Mucosa of descending colon (tissue), 3 donors: ENCODE results near the gene TCF7L2. TPM values are rescaled to one million over a fixed set of nuclear protein-coding genes. Genes with fewer than 3 reads are reported as not detected.

Experiments used
- ATAC-seq: fragments of 200-7000 bp; cut with Tn5 transposase; one replicate; pipeline ENCODE4 v1.9.1; 2020; ENCODE audit warnings: mild to moderate bottlenecking, moderate library complexity
- DNase-seq, 3 donors: peaks; one replicate each; pipeline ENCODE4 v3.0.0-alpha.2; 2020
- H3K36me3 ChIP-seq: fragments of 200-600 bp; one replicate; pipeline ENCODE4 v1.8.0; 2021; ENCODE audit warnings: low read depth, mild to moderate bottlenecking
- H3K4me1 ChIP-seq: fragments of 200-600 bp; one replicate; pipeline ENCODE4 v1.8.0; 2021; ENCODE audit warnings: low read depth, mild to moderate bottlenecking
- H3K4me3 ChIP-seq: fragments of 200-600 bp; one replicate; pipeline ENCODE4 v1.8.0; 2021; ENCODE audit warnings: mild to moderate bottlenecking
- H3K9me3 ChIP-seq: fragments of 200-600 bp; one replicate; pipeline ENCODE4 v1.8.0; 2021; ENCODE audit warnings: mild to moderate bottlenecking
- CTCF ChIP-seq: fragments of 200-600 bp; IDR thresholded peaks from one replicate; pipeline ENCODE4 v1.8.0; 2022; ENCODE audit warnings: antibody characterized with exemption, mild to moderate bottlenecking
- intact Hi-C, 2 donors: fragments of 100-400 bp; cut with DNase I in 1 of 2; cut with micrococcal nuclease in 1 of 2; formaldehyde crosslinking; loops; one replicate each; pipeline versions ENCODE4 v1.11.0 to v1.11.1; 2022; cut with DNase I, micrococcal nuclease
- total RNA-seq, 3 donors: library from RNA; stranded (reverse); fragmentation: NEBNext Ultra II Directional in 2 of 3; extraction: Animal tissue kit (Norgen Biotek cat#: 25700) in 2 of 3; gene quantifications; one replicate each; pipeline versions ENCODE4 v1.2.1 to v1.2.4, GENCODE V29; 2021 to 2023
- donor health status: DM: no; HTN: no; CAD: no; lungs with moderate emphysema.
- donor health status: DM: no; HTN: no; CAD: no.
- donor health status: DM: no; HTN: yes; CAD: no.

The TCF7L2 gene
- total RNA-seq, 3 donors from 2014 or later, result 99.6 to 182 (median 102) TPM

GRCh38 chr10:113187063-113187777 is 237.2 kb downstream of the TCF7L2 start:
- TF ChIP-seq CTCF, result no peak
- H3K9me3 ChIP-seq, result no peaks in the 10 kb centered on the region
- H3K4me1 ChIP-seq, result no peaks in the 10 kb centered on the region
- no peak overlapping the region for H3K4me3 ChIP-seq
- no peaks in the 10 kb centered on the region for H3K36me3 ChIP-seq
- ATAC-seq, result no peak
- peak in 1 of 3 donors; percentile 38 for DNase-seq
- intact Hi-C loops, result no loop called here

- intact Hi-C loops, result no loop called here
- no peak for TF ChIP-seq CTCF
- no peak for ATAC-seq
- no peak for DNase-seq
- Histone ChIP-seq H3K36me3 (no peaks in the 10 kb centered on the region), H3K4me1 (peaks cover 4% of the 10 kb centered on the region), H3K9me3 (no peaks in the 10 kb centered on the region), H3K4me3 (no peak overlapping the region)
Measured at GRCh38 chr10:113199459-113199858, 249.4 kb downstream of the TCF7L2 start.

- intact Hi-C loops, result no loop called here
- H3K9me3 ChIP-seq, result peaks cover 15% of the 10 kb centered on the region
- no peak for TF ChIP-seq CTCF
- DNase-seq, result no peak
- H3K36me3 ChIP-seq, result no peaks in the 10 kb centered on the region
- ATAC-seq, result no peak
- H3K4me1 ChIP-seq, result peaks cover 4% of the 10 kb centered on the region
- no peak overlapping the region for H3K4me3 ChIP-seq
Measured at GRCh38 chr10:113202011-113202410, 252.0 kb downstream of the TCF7L2 start.

GRCh38 chr10:113207924-113208323 is 257.9 kb downstream of the TCF7L2 start:
- DNase-seq (no peak), ATAC-seq (no peak)
- peaks cover 30% of the 10 kb centered on the region for H3K9me3 ChIP-seq
- no peaks in the 10 kb centered on the region for H3K36me3 ChIP-seq
- TF ChIP-seq CTCF, result no peak
- H3K4me3 ChIP-seq, result no peak overlapping the region
- intact Hi-C loops, result no loop called here
- H3K4me1 ChIP-seq, result peaks cover 4% of the 10 kb centered on the region

GRCh38 chr10:113213035-113213434 is 263.0 kb downstream of the TCF7L2 start:
- Histone ChIP-seq H3K36me3 (no peaks in the 10 kb centered on the region), H3K4me1 (no peaks in the 10 kb centered on the region), H3K4me3 (no peak overlapping the region), H3K9me3 (peaks cover 5% of the 10 kb centered on the region)
- intact Hi-C loops, result no loop called here
- no peak for ATAC-seq
- no peak for DNase-seq
- no peak for TF ChIP-seq CTCF
